Endothelial cell (in vitro differentiated cells): ENCODE results near the gene NDST3. TPM values are rescaled to one million over a fixed set of nuclear protein-coding genes. Genes with fewer than 3 reads are reported as not detected.

Experiments
- DNase-seq: peaks from one replicate; pipeline ENCODE4 v3.0.0; 2021; ENCODE audit warnings: low spot score
- H3K27ac Mint-ChIP-seq: one replicate; pipeline ENCODE4 v1.8.0; 2021; ENCODE audit warnings: mixed read lengths, inconsistent platforms; ENCODE audit not compliant: unreplicated experiment
- H3K27me3 Mint-ChIP-seq: one replicate; pipeline ENCODE4 v1.8.0; 2021; ENCODE audit warnings: mild to moderate bottlenecking, moderate library complexity, mixed read lengths, inconsistent platforms; ENCODE audit not compliant: unreplicated experiment
- H3K36me3 Mint-ChIP-seq: one replicate; pipeline ENCODE4 v1.8.0; 2021; ENCODE audit warnings: mild to moderate bottlenecking, low read depth, mixed read lengths, inconsistent platforms; ENCODE audit not compliant: unreplicated experiment
- H3K4me1 Mint-ChIP-seq: one replicate; pipeline ENCODE4 v1.8.0; 2021; ENCODE audit warnings: mild to moderate bottlenecking, mixed read lengths, inconsistent platforms; ENCODE audit not compliant: unreplicated experiment
- H3K4me3 Mint-ChIP-seq: one replicate; pipeline ENCODE4 v1.8.0; 2021; ENCODE audit warnings: mild to moderate bottlenecking, mixed read lengths, inconsistent platforms; ENCODE audit not compliant: unreplicated experiment
- H3K9me3 Mint-ChIP-seq: one replicate; pipeline ENCODE4 v1.8.0; 2021; ENCODE audit warnings: mixed read lengths, inconsistent platforms; ENCODE audit not compliant: unreplicated experiment
- CTCF ChIP-seq: fragments of 200-600 bp; sonication (generic); IDR thresholded peaks from one replicate; pipeline ENCODE4 v1.5.0; 2021; ENCODE audit warnings: antibody characterized with exemption; ENCODE audit not compliant: unreplicated experiment
- total RNA-seq: library from RNA; stranded (reverse); fragmentation: NEBNext Ultra II Directional; extraction: Animal tissue kit (Norgen Biotek cat#: 25700); gene quantifications from one replicate; pipeline ENCODE4 v1.2.1, GENCODE V29; 2021; ENCODE audit not compliant: unreplicated experiment

Gene NDST3
- total RNA-seq, 1 donor from 2014 or later: 11.9 TPM

- TF ChIP-seq CTCF: no peak
- H3K27ac Mint-ChIP-seq: no peak overlapping the region
- H3K27me3 Mint-ChIP-seq: no peaks in the 10 kb centered on the region
- DNase-seq: no peak
- no peaks in the 10 kb centered on the region for H3K36me3 Mint-ChIP-seq
- H3K4me3 Mint-ChIP-seq: no peak overlapping the region
- H3K4me1 Mint-ChIP-seq: no peaks in the 10 kb centered on the region
- no peaks in the 10 kb centered on the region for H3K9me3 Mint-ChIP-seq
Observed at GRCh38 chr4:118037955-118038354, 3.7 kb downstream of the NDST3 start.

- H3K9me3 Mint-ChIP-seq: no peaks in the 10 kb centered on the region
- H3K36me3 Mint-ChIP-seq: peaks cover 16% of the 10 kb centered on the region
- no peak for DNase-seq
- H3K27ac Mint-ChIP-seq: no peak overlapping the region
- TF ChIP-seq CTCF: no peak
- H3K27me3 Mint-ChIP-seq: no peaks in the 10 kb centered on the region
- H3K4me3 Mint-ChIP-seq: no peak overlapping the region
- no peaks in the 10 kb centered on the region for H3K4me1 Mint-ChIP-seq
Observed at GRCh38 chr4:118046323-118046722, 12.0 kb downstream of the NDST3 start.

- H3K4me1 Mint-ChIP-seq: no peaks in the 10 kb centered on the region
- H3K4me3 Mint-ChIP-seq: no peak overlapping the region
- H3K27me3 Mint-ChIP-seq: no peaks in the 10 kb centered on the region
- no peak for DNase-seq
- H3K27ac Mint-ChIP-seq: no peak overlapping the region
- TF ChIP-seq CTCF: no peak
- H3K9me3 Mint-ChIP-seq: no peaks in the 10 kb centered on the region
- H3K36me3 Mint-ChIP-seq: peaks cover 23% of the 10 kb centered on the region
Observed at GRCh38 chr4:118047043-118047442, 12.8 kb downstream of the NDST3 start.

- Mint-ChIP-seq H3K27me3 (no peaks in the 10 kb centered on the region), H3K4me3 (no peak overlapping the region), H3K27ac (no peak overlapping the region), H3K9me3 (no peaks in the 10 kb centered on the region), H3K36me3 (no peaks in the 10 kb centered on the region), H3K4me1 (no peaks in the 10 kb centered on the region)
- DNase-seq: no peak
- no peak for TF ChIP-seq CTCF
Observed at GRCh38 chr4:118058955-118059354, 24.7 kb downstream of the NDST3 start.

- DNase-seq: no peak
- Mint-ChIP-seq H3K4me1 (no peaks in the 10 kb centered on the region), H3K27ac (no peak overlapping the region), H3K36me3 (no peaks in the 10 kb centered on the region), H3K27me3 (no peaks in the 10 kb centered on the region), H3K9me3 (no peaks in the 10 kb centered on the region), H3K4me3 (no peak overlapping the region)
- TF ChIP-seq CTCF: no peak
Observed at GRCh38 chr4:118059397-118059796, 25.1 kb downstream of the NDST3 start.
